Frontal cortex (tissue), 4 donors: ENCODE data around the gene C2CD3. TPM values are rescaled to one million over a fixed set of nuclear protein-coding genes. Genes with fewer than 3 reads are reported as not detected.

ENCODE experiments used
- DNase-seq, 2 donors: peaks; one replicate each; pipeline ENCODE4 v3.0.0; 2012; ENCODE audit warnings: low spot score in 2 of 2
- FAIRE-seq: peaks from 2 replicates; lab custom pipeline; 2012; peaks lifted over from hg19 to GRCh38; lab: Jason Lieb, UNC
- total RNA-seq: library from RNA; depleted of rRNA; stranded (reverse); fragments of >200 nt; gene quantifications from one replicate; pipeline ENCODE4 v1.2.3, GENCODE V29; 2014
- donor health status: control.
- donor health status: control.
- donor health status: control.

The C2CD3 gene
- total RNA-seq, 1 donor from 2014 or later = 11.8 TPM

- DNase-seq (no peak), FAIRE-seq (no peak)
Measured at GRCh38 chr11:74030723-74031676, 139.8 kb downstream of the C2CD3 start.

GRCh38 chr11:74025467-74026166 is 145.2 kb downstream of the C2CD3 start:
- FAIRE-seq (no peak), DNase-seq (no peak)

- DNase-seq = no peak
- FAIRE-seq = no peak
Measured at GRCh38 chr11:74024261-74025029, 146.4 kb downstream of the C2CD3 start.

- DNase-seq (no peak), FAIRE-seq (no peak)
Measured at GRCh38 chr11:74023276-74023675, 147.5 kb downstream of the C2CD3 start.

- FAIRE-seq (no peak), DNase-seq (no peak)
Measured at GRCh38 chr11:74022546-74022945, 148.3 kb downstream of the C2CD3 start.

- no peak for FAIRE-seq
- DNase-seq = no peak
Measured at GRCh38 chr11:74021998-74022397, 148.8 kb downstream of the C2CD3 start.

GRCh38 chr11:74020539-74020938 is 150.3 kb downstream of the C2CD3 start:
- no peak for FAIRE-seq
- DNase-seq = no peak

- DNase-seq = no peak
- FAIRE-seq = no peak
Measured at GRCh38 chr11:74019860-74020259, 150.9 kb downstream of the C2CD3 start.

GRCh38 chr11:74019104-74019738 is 151.6 kb downstream of the C2CD3 start:
- no peak for DNase-seq
- FAIRE-seq = no peak

- DNase-seq (peak; percentile 18 to 50), FAIRE-seq (no peak)
Measured at GRCh38 chr11:74018331-74019005, 152.3 kb downstream of the C2CD3 start.

- FAIRE-seq = no peak
Measured at GRCh38 chr11:74017631-74018030, 153.2 kb downstream of the C2CD3 start.

GRCh38 chr11:74015919-74016684 is 154.7 kb downstream of the C2CD3 start:
- FAIRE-seq (no peak), DNase-seq (no peak)

More at GRCh38 chr11:74017631-74018030, 153.2 kb downstream of the C2CD3 start:
- DNase-seq = no peak

GRCh38 chr11:74014880-74015279 is 155.9 kb downstream of the C2CD3 start:
- FAIRE-seq (no peak), DNase-seq (no peak)

- FAIRE-seq (no peak), DNase-seq (no peak)
Measured at GRCh38 chr11:74013141-74013540, 157.7 kb downstream of the C2CD3 start.

GRCh38 chr11:74012074-74012809 is 158.6 kb downstream of the C2CD3 start:
- FAIRE-seq = no peak
- no peak for DNase-seq

GRCh38 chr11:74011360-74012073 is 159.3 kb downstream of the C2CD3 start:
- DNase-seq (no peak), FAIRE-seq (no peak)
